Fibroblast of skin of abdomen (primary cell): Measurements from ENCODE around the gene KRTAP20-1.

ENCODE experiments used
- DNase-seq: peaks from one replicate; pipeline ENCODE4 v3.0.0-alpha.2; 2013

KRTAP20-1 gene

GRCh38 chr21:30646904-30647414, 30.7 kb downstream of the KRTAP20-1 start:
- no peak for DNase-seq

- peak; percentile 6 for DNase-seq
These were observed 36.7 kb downstream of the KRTAP20-1 start for GRCh38 chr21:30652891-30653290.
